Dendritic cell treated with granulocyte-macrophage colony-stimulating factor and Interleukin-4, amounts not matched to agents 40 ng/mL and 50 ng/mL, for 4 days (primary cell): ENCODE results near the gene DOC2B.
"Not testable (repeated sequence)": the region's sequence is repeated elsewhere in the genome, so short reads cannot be mapped to it uniquely, and the experiment has no call there.

Experiments
- H3K27ac Mint-ChIP-seq: one replicate; pipeline ENCODE4 v1.8.0; 2022; ENCODE audit warnings: mild to moderate bottlenecking, mixed read lengths
- H3K27me3 Mint-ChIP-seq: one replicate; pipeline ENCODE4 v1.8.0; 2022; ENCODE audit warnings: mild to moderate bottlenecking, mixed read lengths
- H3K36me3 Mint-ChIP-seq: one replicate; pipeline ENCODE4 v1.8.0; 2022; ENCODE audit warnings: low read depth, mixed read lengths
- H3K4me1 Mint-ChIP-seq: one replicate; pipeline ENCODE4 v1.8.0; 2022; ENCODE audit warnings: low read depth, mixed read lengths
- H3K4me3 Mint-ChIP-seq: one replicate; pipeline ENCODE4 v1.8.0; 2022; ENCODE audit warnings: mild to moderate bottlenecking, moderate library complexity, mixed read lengths
- H3K9me3 Mint-ChIP-seq: one replicate; pipeline ENCODE4 v1.8.0; 2022; ENCODE audit warnings: mixed read lengths
- intact Hi-C: fragments of 100-400 bp; cut with micrococcal nuclease; formaldehyde crosslinking; loops from one replicate; pipeline ENCODE4 v1.15.0; 2022

Gene DOC2B

DNA sequence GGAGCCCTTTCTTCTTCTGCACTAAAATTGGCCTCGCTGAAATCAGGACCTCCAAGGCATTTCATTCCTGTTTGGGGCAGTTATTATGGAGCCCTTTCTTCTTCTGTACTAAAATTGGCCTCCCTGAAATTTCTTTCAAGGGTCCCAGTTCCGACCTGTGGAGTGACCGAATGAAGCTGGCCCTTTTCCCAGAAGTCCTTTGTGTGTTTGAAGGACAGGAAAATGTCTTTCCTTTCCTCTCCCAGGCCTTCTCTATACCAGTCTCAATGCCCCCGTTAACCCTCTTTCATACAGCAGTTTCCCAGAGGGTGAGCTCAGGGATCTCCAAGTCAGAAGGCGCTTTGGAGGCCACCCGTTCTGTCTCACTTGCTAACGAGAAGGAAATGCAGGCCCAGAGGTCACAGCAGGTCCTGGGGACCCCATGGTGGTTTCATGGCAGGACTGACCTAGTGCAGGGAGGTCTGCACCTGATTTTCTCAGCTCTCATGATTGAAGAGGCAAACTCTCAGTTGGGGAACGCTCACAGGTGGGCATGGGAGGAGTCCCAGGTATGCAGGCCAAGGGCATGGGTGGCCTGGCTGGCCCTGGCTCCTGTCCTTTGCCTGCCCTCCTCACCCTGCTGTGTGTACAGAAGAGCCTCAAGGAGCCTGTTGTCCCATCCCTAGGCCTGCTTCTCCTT lies 37.1 kb upstream of the DOC2B start:
- H3K27me3 Mint-ChIP-seq: no peaks in the 10 kb centered on the region
- H3K4me3 Mint-ChIP-seq: no peak overlapping the region
- H3K9me3 Mint-ChIP-seq: no peaks in the 10 kb centered on the region
- intact Hi-C loops: no loop called here
- H3K36me3 Mint-ChIP-seq: no peaks in the 10 kb centered on the region
- H3K27ac Mint-ChIP-seq: peak overlapping the region; percentile 41
- H3K4me1 Mint-ChIP-seq: peaks cover 31% of the 10 kb centered on the region

- H3K4me3 Mint-ChIP-seq: no peak overlapping the region
Observed at GRCh38 chr17:216625-217024, 35.2 kb upstream of the DOC2B start.

GRCh38 chr17:215563-216478 lies 34.4 kb upstream of the DOC2B start:
- H3K27me3 Mint-ChIP-seq, intact Hi-C loops, H3K9me3 Mint-ChIP-seq, H3K36me3 Mint-ChIP-seq: not testable (repeated sequence)
- H3K4me1 Mint-ChIP-seq: peaks cover 31% of the 10 kb centered on the region
- H3K4me3 Mint-ChIP-seq: peak overlapping the region; percentile 71
- H3K27ac Mint-ChIP-seq: peak overlapping the region; percentile 72

More at GRCh38 chr17:216625-217024, 35.2 kb upstream of the DOC2B start:
- Mint-ChIP-seq H3K9me3 (no peaks in the 10 kb centered on the region), H3K27me3 (peaks cover 1% of the 10 kb centered on the region), H3K36me3 (no peaks in the 10 kb centered on the region), H3K4me1 (peaks cover 31% of the 10 kb centered on the region), H3K27ac (peak overlapping the region; percentile 72)
- intact Hi-C loops: no loop called here

- Mint-ChIP-seq H3K27me3 (peaks cover 4% of the 10 kb centered on the region), H3K36me3 (no peaks in the 10 kb centered on the region), H3K27ac (peak overlapping the region; percentile 72), H3K4me1 (peaks cover 27% of the 10 kb centered on the region), H3K9me3 (no peaks in the 10 kb centered on the region), H3K4me3 (peak overlapping the region; percentile 71)
- intact Hi-C loops: no loop called here
Observed at GRCh38 chr17:214881-215331, 33.5 kb upstream of the DOC2B start.

GRCh38 chr17:213286-214105 lies 32.0 kb upstream of the DOC2B start:
- Mint-ChIP-seq H3K36me3 (no peaks in the 10 kb centered on the region), H3K27ac (no peak overlapping the region), H3K4me3 (no peak overlapping the region), H3K9me3 (no peaks in the 10 kb centered on the region), H3K27me3 (peaks cover 11% of the 10 kb centered on the region), H3K4me1 (peaks cover 13% of the 10 kb centered on the region)
- intact Hi-C loops: no loop called here

DNA sequence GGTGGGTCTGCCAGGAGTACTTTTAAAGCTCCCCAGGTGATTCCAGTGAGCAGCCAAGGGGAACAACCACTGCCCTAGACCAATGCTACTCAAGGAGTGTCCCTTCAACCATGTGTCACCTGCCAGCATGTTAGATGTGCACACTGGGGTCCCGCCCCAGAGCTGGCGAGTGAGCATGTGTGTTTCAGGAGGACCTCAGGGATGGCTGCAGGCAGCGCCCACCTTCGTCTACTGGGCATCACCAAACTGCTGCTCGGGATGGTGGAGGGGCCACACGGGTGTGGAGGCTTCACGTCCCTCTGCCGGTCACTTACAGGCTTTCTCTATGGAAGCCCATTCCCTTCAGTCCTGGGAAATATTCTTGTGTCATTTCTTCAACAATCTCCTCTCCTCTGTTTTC lies 29.0 kb upstream of the DOC2B start:
- Mint-ChIP-seq H3K9me3 (peaks cover 13% of the 10 kb centered on the region), H3K27ac (no peak overlapping the region), H3K4me3 (no peak overlapping the region), H3K36me3 (no peaks in the 10 kb centered on the region), H3K27me3 (peaks cover 37% of the 10 kb centered on the region), H3K4me1 (peaks cover 5% of the 10 kb centered on the region)
- intact Hi-C loops: no loop called here

DNA sequence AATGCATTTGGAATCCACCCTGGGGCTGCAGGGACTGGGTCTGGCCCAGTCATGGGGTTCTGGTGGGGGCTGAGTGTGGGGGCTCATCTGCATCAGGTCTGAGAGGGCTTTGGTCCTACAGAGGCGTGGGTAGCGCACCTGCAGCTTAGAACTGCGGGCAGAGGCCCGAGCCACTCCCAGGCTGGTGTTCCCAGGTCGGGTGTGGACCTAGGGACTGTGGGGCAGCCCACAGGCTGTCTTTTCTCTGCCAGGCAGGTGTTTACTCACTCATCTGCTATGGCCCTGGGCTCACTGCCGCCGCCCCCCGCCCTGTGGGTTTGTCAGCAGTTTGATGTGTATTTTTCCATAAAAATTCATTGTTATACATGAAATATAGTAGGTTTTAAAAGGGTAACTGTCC lies 27.0 kb upstream of the DOC2B start:
- Mint-ChIP-seq H3K4me1 (peaks cover 7% of the 10 kb centered on the region), H3K9me3 (peaks cover 13% of the 10 kb centered on the region), H3K27me3 (peaks cover 46% of the 10 kb centered on the region), H3K4me3 (no peak overlapping the region), H3K27ac (no peak overlapping the region), H3K36me3 (no peaks in the 10 kb centered on the region)
- intact Hi-C loops: no loop called here

DNA sequence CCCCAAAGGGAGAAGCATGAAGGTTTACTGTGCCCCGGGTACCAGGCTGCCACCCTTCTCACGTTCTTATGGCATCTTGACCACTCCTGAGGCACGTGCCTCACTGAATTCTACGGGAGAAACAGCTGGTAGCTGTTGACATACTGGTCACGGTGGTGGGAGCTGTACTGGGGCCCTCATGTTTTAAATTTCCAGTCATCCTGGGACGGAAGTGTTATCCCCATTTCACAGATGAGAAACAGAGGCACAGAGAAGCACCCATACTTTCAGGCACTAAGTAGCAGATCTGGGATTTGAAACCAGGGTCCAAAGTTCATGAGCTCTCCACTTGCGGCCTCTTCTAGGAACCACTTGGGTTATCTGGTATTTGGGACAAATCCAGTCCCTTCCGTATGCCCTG lies 26.3 kb upstream of the DOC2B start:
- Mint-ChIP-seq H3K9me3 (peaks cover 13% of the 10 kb centered on the region), H3K4me1 (peaks cover 7% of the 10 kb centered on the region), H3K27ac (no peak overlapping the region), H3K27me3 (peaks cover 46% of the 10 kb centered on the region), H3K4me3 (no peak overlapping the region), H3K36me3 (no peaks in the 10 kb centered on the region)
- intact Hi-C loops: no loop called here

DNA sequence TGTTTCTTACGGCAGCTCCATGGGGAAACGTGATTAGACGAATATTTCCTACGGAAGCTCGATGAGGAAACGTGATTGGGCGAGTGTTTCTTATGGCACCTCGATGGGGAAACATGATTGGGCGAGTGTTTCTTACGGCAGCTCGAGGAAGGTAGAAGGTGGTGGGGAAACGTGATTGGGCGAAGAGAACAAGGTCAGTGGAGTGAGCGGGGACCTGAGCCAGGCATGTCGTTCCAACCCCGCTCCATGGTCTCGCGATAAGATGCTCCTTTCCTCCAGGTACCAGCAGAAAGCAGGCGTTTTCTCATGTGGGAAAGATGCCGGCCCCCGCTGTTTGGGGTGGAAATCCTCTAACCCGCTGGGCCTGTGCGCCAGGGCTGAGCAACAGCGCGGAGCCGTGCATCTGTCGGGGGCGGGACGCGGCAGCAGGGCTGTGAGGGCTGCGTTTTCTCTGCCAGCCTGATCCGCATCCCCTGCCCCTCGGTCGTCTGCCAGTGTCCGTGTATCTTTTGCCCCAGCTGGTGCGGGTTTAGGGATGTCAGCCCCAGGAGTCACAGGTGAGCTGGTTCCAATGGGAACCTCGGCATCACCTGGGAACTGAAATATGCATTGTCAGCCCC lies 25.6 kb upstream of the DOC2B start:
- Mint-ChIP-seq H3K4me1 (peaks cover 7% of the 10 kb centered on the region), H3K9me3 (peaks cover 13% of the 10 kb centered on the region), H3K27ac (no peak overlapping the region), H3K27me3 (peaks cover 47% of the 10 kb centered on the region), H3K4me3 (no peak overlapping the region), H3K36me3 (no peaks in the 10 kb centered on the region)
- intact Hi-C loops: no loop called here

DNA sequence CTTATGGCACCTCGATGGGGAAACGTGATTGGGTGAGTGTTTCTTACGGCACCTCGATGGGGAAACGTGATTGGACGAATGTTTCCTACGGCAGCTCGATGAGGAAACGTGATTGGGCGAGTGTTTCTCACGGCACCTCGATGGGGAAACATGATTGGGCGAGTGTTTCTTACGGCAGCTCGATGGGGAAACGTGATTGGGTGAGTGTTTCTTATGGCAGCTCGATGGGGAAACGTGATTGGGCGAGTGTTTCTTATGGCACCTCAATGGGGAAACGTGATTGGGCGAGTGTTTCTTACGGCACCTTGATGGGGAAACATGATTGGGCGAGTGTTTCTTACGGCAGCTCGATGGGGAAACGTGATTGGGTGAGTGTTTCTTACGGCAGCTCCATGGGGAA lies 25.0 kb upstream of the DOC2B start:
- H3K4me1 Mint-ChIP-seq, H3K27ac Mint-ChIP-seq, H3K36me3 Mint-ChIP-seq, intact Hi-C loops, H3K4me3 Mint-ChIP-seq: not testable (repeated sequence)
- Mint-ChIP-seq H3K27me3 (peaks cover 49% of the 10 kb centered on the region), H3K9me3 (peaks cover 13% of the 10 kb centered on the region)

- Mint-ChIP-seq H3K4me1 (peaks cover 7% of the 10 kb centered on the region), H3K4me3 (no peak overlapping the region), H3K27me3 (peaks cover 49% of the 10 kb centered on the region), H3K9me3 (peaks cover 13% of the 10 kb centered on the region), H3K27ac (no peak overlapping the region), H3K36me3 (no peaks in the 10 kb centered on the region)
- intact Hi-C loops: no loop called here
Observed at GRCh38 chr17:205817-206216, 24.4 kb upstream of the DOC2B start.

DNA sequence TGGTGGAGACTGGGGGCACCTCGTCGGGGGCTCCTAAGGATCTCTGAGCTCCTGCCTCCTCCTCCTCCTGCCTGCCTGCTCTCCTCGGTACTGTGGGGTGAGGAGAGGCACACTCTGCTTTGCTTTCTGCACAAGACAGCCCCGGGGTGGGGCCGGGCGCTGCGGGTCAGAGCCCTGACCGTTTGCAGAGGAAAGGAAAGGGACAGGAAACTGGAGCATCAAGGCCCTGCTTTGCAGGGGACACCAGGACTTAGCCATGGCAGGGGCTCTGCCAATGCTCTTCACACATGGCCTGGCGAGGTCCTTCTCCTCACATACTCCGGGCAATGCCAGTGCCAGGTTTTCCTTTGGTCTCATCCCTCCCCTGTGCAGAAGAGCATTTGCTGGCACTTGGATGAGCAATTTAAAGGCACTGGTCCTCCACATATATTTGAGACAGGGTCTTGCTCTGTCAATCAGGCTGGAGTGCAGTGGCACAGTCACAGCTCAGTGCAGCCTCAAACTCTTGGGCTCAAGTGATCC lies 23.8 kb upstream of the DOC2B start:
- Mint-ChIP-seq H3K36me3 (no peaks in the 10 kb centered on the region), H3K27ac (no peak overlapping the region), H3K4me3 (no peak overlapping the region), H3K9me3 (peaks cover 13% of the 10 kb centered on the region), H3K4me1 (peaks cover 7% of the 10 kb centered on the region), H3K27me3 (peaks cover 53% of the 10 kb centered on the region)
- intact Hi-C loops: no loop called here

- no peak overlapping the region for H3K27ac Mint-ChIP-seq
- peaks cover 13% of the 10 kb centered on the region for H3K9me3 Mint-ChIP-seq
- intact Hi-C loops: no loop called here
- peaks cover 7% of the 10 kb centered on the region for H3K4me1 Mint-ChIP-seq
- peaks cover 59% of the 10 kb centered on the region for H3K27me3 Mint-ChIP-seq
- no peak overlapping the region for H3K4me3 Mint-ChIP-seq
- no peaks in the 10 kb centered on the region for H3K36me3 Mint-ChIP-seq
Observed at GRCh38 chr17:204427-205147, 23.1 kb upstream of the DOC2B start.
